ENCODE measurements around the gene PAGE1. TPM values are rescaled to one million over a fixed set of nuclear protein-coding genes. Genes with fewer than 3 reads are reported as not detected.

The PAGE1 gene
- total RNA-seq, 1 donor from 2014 or later = not detected

DNA sequence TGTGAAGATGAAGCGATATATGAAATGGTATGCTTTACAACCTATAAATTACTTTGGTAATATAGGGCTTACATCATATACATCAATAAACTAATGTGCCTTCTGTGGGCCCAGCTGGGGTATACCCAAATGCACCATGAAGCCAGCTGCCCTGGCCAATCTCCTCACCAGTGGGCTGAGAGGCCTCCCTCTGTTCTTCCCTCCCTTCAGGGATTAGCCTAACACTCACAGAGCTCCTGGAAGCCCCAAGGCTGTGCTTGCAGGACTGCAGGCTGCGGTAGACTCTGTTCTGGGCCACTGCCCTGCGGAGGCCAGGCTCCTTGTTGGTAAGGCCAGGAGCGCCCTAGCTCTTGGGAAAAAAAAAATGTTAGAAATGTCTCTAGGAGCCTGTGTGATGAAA lies 33.9 kb downstream of the PAGE1 start:
- H3K4me3 ChIP-seq = no peak overlapping the region
- TF ChIP-seq POLR2AphosphoS5 (IDR thresholded peaks at IDR 0.05; ENCODE audit: insufficient read depth in 1 of 2, low read depth in 1 of 2) = no peak
- no peak for TF ChIP-seq CTCF (IDR thresholded peaks at IDR 0.05)
- TF ChIP-seq POLR2A (IDR thresholded peaks at IDR 0.05) = no peak
- H3K9me3 ChIP-seq = no peaks in the 10 kb centered on the region
- H3K27ac ChIP-seq = no peak overlapping the region
- no peaks in the 10 kb centered on the region for H3K27me3 ChIP-seq
- no peak for DNase-seq (ENCODE audit: extremely low spot score in 2 of 2)
- intact Hi-C loops (cut with DNase I) = no loop called here
- no peaks in the 10 kb centered on the region for H3K36me3 ChIP-seq
- H3K4me1 ChIP-seq = no peaks in the 10 kb centered on the region

GRCh38 chrX:49659771-49660170 lies 36.0 kb downstream of the PAGE1 start:
- no peaks in the 10 kb centered on the region for H3K36me3 ChIP-seq
- intact Hi-C loops (cut with DNase I) = no loop called here
- TF ChIP-seq POLR2A (IDR thresholded peaks at IDR 0.05) = no peak
- TF ChIP-seq CTCF (IDR thresholded peaks at IDR 0.05) = no peak
- no peak for TF ChIP-seq POLR2AphosphoS5 (IDR thresholded peaks at IDR 0.05; ENCODE audit: insufficient read depth in 1 of 2, low read depth in 1 of 2)
- no peak overlapping the region for H3K4me3 ChIP-seq
- H3K9me3 ChIP-seq = no peaks in the 10 kb centered on the region
- H3K4me1 ChIP-seq = no peaks in the 10 kb centered on the region
- no peak overlapping the region for H3K27ac ChIP-seq
- no peaks in the 10 kb centered on the region for H3K27me3 ChIP-seq
- DNase-seq (ENCODE audit: extremely low spot score in 2 of 2) = no peak

- no peaks in the 10 kb centered on the region for H3K36me3 ChIP-seq
- H3K27ac ChIP-seq = no peak overlapping the region
- DNase-seq (ENCODE audit: extremely low spot score in 2 of 2) = no peak
- H3K27me3 ChIP-seq = no peaks in the 10 kb centered on the region
- H3K9me3 ChIP-seq = no peaks in the 10 kb centered on the region
- H3K4me1 ChIP-seq = no peaks in the 10 kb centered on the region
- no peak for TF ChIP-seq CTCF (IDR thresholded peaks at IDR 0.05)
- no peak for TF ChIP-seq POLR2AphosphoS5 (IDR thresholded peaks at IDR 0.05; ENCODE audit: insufficient read depth in 1 of 2, low read depth in 1 of 2)
- TF ChIP-seq POLR2A (IDR thresholded peaks at IDR 0.05) = no peak
- H3K4me3 ChIP-seq = no peak overlapping the region
- intact Hi-C loops (cut with DNase I) = no loop called here
Measured at GRCh38 chrX:49656533-49656932, 39.3 kb downstream of the PAGE1 start.

GRCh38 chrX:49644991-49645637 lies 50.7 kb downstream of the PAGE1 start:
- intact Hi-C loops (cut with DNase I) = no loop called here

More at GRCh38 chrX:49644991-49645637, 50.7 kb downstream of the PAGE1 start:
- Histone ChIP-seq H3K4me1 (no peaks in the 10 kb centered on the region), H3K9me3 (no peaks in the 10 kb centered on the region), H3K27me3 (no peaks in the 10 kb centered on the region), H3K27ac (no peak overlapping the region), H3K4me3 (no peak overlapping the region), H3K36me3 (no peaks in the 10 kb centered on the region)
- no peak for DNase-seq (ENCODE audit: extremely low spot score in 2 of 2)
- TF ChIP-seq CTCF (IDR thresholded peaks at IDR 0.05) (no peak), POLR2AphosphoS5 (IDR thresholded peaks at IDR 0.05; ENCODE audit: insufficient read depth in 1 of 2, low read depth in 1 of 2) (no peak), POLR2A (IDR thresholded peaks at IDR 0.05) (no peak)

Other genes starting within 250 kb of the PAGE1 start
- gene GAGE12C, start 163.8 kb downstream of the PAGE1 start, total RNA-seq = not detected
- gene GAGE12D, start 154.3 kb downstream of the PAGE1 start, total RNA-seq = not detected
- gene GAGE12E, start 144.7 kb downstream of the PAGE1 start, total RNA-seq = not detected
- not detected for gene GAGE12F, start 135.1 kb downstream of the PAGE1 start, total RNA-seq
- not detected for gene GAGE12G, start 125.6 kb downstream of the PAGE1 start, total RNA-seq
- gene GAGE12H, start 116.0 kb downstream of the PAGE1 start, total RNA-seq = not detected
- not detected for gene GAGE2A, start 106.5 kb downstream of the PAGE1 start, total RNA-seq
- gene GAGE1, start 97.0 kb downstream of the PAGE1 start, total RNA-seq = not detected
- not detected for gene PAGE4, start 133.3 kb upstream of the PAGE1 start, total RNA-seq
- gene USP27X, start 183.5 kb upstream of the PAGE1 start, total RNA-seq = 2.9 TPM
- 4.9 TPM for gene CLCN5, start 226.6 kb upstream of the PAGE1 start, total RNA-seq

Measured in vagina (tissue), 2 donors.